Measurements from ENCODE around the gene KIF7.

Gene KIF7

GRCh38 chr15:89671687-89672086, 16.4 kb upstream of the KIF7 start:
- Histone ChIP-seq H3K9me3 (ENCODE audit: low read length) (no peaks in the 10 kb centered on the region), H3K4me1 (ENCODE audit: insufficient read depth, low read length, severe bottlenecking) (no peaks in the 10 kb centered on the region), H3K27me3 (ENCODE audit: insufficient read depth, low read length) (no peaks in the 10 kb centered on the region), H3F3A (ENCODE audit: insufficient read depth, low read length) (no peaks in the 10 kb centered on the region), H3K36me3 (ENCODE audit: insufficient read depth, low read length) (no peaks in the 10 kb centered on the region), H2AFZ (ENCODE audit: low read length) (no peak overlapping the region), H3K27ac (ENCODE audit: low read depth, low read length, poor library complexity, severe bottlenecking) (no peak overlapping the region), H4K20me1 (ENCODE audit: insufficient read depth, low read length) (no peaks in the 10 kb centered on the region), H3K9ac (ENCODE audit: low read length) (no peak overlapping the region), H3K9me2 (ENCODE audit: low read depth, low read length) (no peaks in the 10 kb centered on the region), H3K4me2 (ENCODE audit: low read length) (no peak overlapping the region), H3K79me2 (ENCODE audit: insufficient read depth, low read length) (no peaks in the 10 kb centered on the region), H3K4me3 (ENCODE audit: low read depth, low read length, poor library complexity, severe bottlenecking) (no peak overlapping the region)
- TF ChIP-seq EZH2 (IDR thresholded peaks at IDR 0.05; ENCODE audit: borderline replicate concordance, low read length) (no peak), CTCF (IDR thresholded peaks at IDR 0.05; ENCODE audit: low read length) (no peak)

GRCh38 chr15:89670971-89671560, 15.8 kb upstream of the KIF7 start:
- Histone ChIP-seq H3K4me3 (ENCODE audit: low read depth, low read length, poor library complexity, severe bottlenecking) (no peak overlapping the region), H3K27me3 (ENCODE audit: insufficient read depth, low read length) (no peaks in the 10 kb centered on the region), H3K9ac (ENCODE audit: low read length) (no peak overlapping the region), H3K9me2 (ENCODE audit: low read depth, low read length) (no peaks in the 10 kb centered on the region), H2AFZ (ENCODE audit: low read length) (no peak overlapping the region), H3K4me2 (ENCODE audit: low read length) (no peak overlapping the region), H3K4me1 (ENCODE audit: insufficient read depth, low read length, severe bottlenecking) (no peaks in the 10 kb centered on the region), H3K9me3 (ENCODE audit: low read length) (no peaks in the 10 kb centered on the region), H3K36me3 (ENCODE audit: insufficient read depth, low read length) (no peaks in the 10 kb centered on the region), H3K27ac (ENCODE audit: low read depth, low read length, poor library complexity, severe bottlenecking) (no peak overlapping the region), H3K79me2 (ENCODE audit: insufficient read depth, low read length) (no peaks in the 10 kb centered on the region), H4K20me1 (ENCODE audit: insufficient read depth, low read length) (no peaks in the 10 kb centered on the region), H3F3A (ENCODE audit: insufficient read depth, low read length) (no peaks in the 10 kb centered on the region)
- no peak for TF ChIP-seq EZH2 (IDR thresholded peaks at IDR 0.05; ENCODE audit: borderline replicate concordance, low read length)
- no peak for TF ChIP-seq CTCF (IDR thresholded peaks at IDR 0.05; ENCODE audit: low read length)

- Histone ChIP-seq H3K27ac (ENCODE audit: low read depth, low read length, poor library complexity, severe bottlenecking) (no peak overlapping the region), H3K4me1 (ENCODE audit: insufficient read depth, low read length, severe bottlenecking) (no peaks in the 10 kb centered on the region), H2AFZ (ENCODE audit: low read length) (no peak overlapping the region), H3K36me3 (ENCODE audit: insufficient read depth, low read length) (no peaks in the 10 kb centered on the region), H4K20me1 (ENCODE audit: insufficient read depth, low read length) (no peaks in the 10 kb centered on the region), H3K4me3 (ENCODE audit: low read depth, low read length, poor library complexity, severe bottlenecking) (no peak overlapping the region), H3K27me3 (ENCODE audit: insufficient read depth, low read length) (no peaks in the 10 kb centered on the region), H3K9me3 (ENCODE audit: low read length) (no peaks in the 10 kb centered on the region), H3K9ac (ENCODE audit: low read length) (no peak overlapping the region), H3K4me2 (ENCODE audit: low read length) (no peak overlapping the region), H3K9me2 (ENCODE audit: low read depth, low read length) (no peaks in the 10 kb centered on the region), H3K79me2 (ENCODE audit: insufficient read depth, low read length) (no peaks in the 10 kb centered on the region), H3F3A (ENCODE audit: insufficient read depth, low read length) (no peaks in the 10 kb centered on the region)
- TF ChIP-seq CTCF (IDR thresholded peaks at IDR 0.05; ENCODE audit: low read length) (no peak), EZH2 (IDR thresholded peaks at IDR 0.05; ENCODE audit: borderline replicate concordance, low read length) (no peak)
Measured at GRCh38 chr15:89669941-89670340, 14.7 kb upstream of the KIF7 start.

Data from OCI-LY1 (cell line).